NCI-H345 treated with DMSO at 0.1 percent for 48 hours (cell line): ENCODE data around the gene LCN6.

Experiments
- DNase-seq: peaks from one replicate; lab custom pipeline; 2025; ENCODE audit not compliant: unreplicated experiment; lab: John Stamatoyannopoulos, UW

The LCN6 gene

DNA sequence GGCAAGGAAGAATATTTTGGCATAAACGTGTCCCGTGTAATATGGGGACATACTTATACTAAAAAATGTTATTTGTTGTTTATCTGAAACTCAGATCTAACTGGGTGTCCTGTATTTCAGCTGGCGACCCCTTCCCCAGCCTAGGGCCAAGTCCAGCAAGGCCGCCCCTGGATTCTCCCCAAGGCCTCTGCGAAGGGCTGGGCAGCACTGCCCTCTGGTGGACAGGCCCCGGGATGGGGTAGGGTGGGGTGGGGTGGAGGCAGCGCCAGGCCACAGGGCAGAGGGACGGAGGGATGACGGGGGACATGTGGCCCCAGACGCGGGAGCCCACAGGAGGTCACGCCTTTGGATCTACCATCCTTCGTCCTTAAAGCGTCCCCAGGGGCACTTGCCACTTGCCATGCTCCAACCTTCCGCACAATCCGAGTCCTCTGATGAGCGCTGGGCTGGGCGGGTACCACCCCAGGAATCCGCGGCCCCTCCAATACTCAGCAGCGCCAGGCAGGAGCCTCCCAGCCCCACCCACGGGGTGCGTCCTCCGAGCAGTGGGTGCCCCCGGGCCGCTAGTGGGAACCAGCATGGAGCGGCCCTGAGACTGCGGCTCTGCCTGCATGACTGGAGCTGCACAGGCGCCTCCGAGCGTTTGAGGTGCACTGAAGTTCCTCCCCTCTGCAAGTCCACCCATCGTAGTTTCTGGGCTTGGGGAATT lies 54.0 kb downstream of the LCN6 start:
- DNase-seq: no peak
